T follicular helper cell (primary cell): ENCODE results near the gene PAPPA.

Source experiments
- DNase-seq: peaks from one replicate; pipeline ENCODE4 v3.0.0-alpha.2; 2020; ENCODE audit warnings: low read depth

The PAPPA gene

DNA sequence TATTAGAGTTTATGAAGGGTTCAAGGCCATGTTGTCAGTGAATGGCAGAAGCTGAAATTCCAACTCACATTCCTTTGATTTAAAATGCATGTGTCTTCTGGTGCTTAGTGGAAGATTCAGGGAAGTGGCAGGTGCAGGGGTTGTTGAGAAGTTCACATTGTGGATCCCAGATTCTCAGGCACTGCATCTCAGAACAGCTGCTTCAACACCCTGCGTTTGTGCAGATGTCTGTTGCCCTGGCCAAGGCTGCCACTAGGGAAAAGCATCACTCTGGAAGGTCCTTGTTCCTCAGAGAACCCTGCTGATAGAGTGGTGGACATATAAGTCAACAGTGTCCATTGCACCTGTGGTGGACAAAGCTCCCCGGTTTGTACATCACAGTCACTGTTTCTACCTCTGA lies 162.7 kb downstream of the PAPPA start:
- no peak for DNase-seq

- DNase-seq: no peak
Measured at GRCh38 chr9:116317503-116317902, 163.9 kb downstream of the PAPPA start.

GRCh38 chr9:116318468-116319374 lies 165.1 kb downstream of the PAPPA start:
- no peak for DNase-seq

DNA sequence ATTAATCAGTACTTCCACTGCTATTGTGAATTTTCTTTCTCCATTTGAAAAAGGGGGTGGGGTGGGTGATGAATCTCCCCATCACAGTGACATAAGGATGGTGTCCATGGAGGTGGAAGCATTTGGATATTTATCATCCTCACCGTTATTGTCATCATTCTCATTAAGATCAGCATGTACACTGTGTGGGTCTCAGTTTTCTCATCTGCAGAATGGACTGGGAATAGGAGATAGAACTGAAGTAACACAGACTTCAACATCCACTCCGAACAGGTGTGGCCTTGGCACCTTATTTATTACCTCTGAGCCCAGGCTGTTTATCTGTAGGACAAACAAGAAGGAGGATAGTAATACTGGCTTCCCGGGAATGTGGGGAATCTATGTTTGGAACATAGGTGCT lies 165.9 kb downstream of the PAPPA start:
- no peak for DNase-seq

- no peak for DNase-seq
Measured at GRCh38 chr9:116320290-116320689, 166.7 kb downstream of the PAPPA start.

- DNase-seq: no peak
Measured at GRCh38 chr9:116322521-116322920, 168.9 kb downstream of the PAPPA start.

GRCh38 chr9:116323012-116323411 lies 169.4 kb downstream of the PAPPA start:
- no peak for DNase-seq

DNA sequence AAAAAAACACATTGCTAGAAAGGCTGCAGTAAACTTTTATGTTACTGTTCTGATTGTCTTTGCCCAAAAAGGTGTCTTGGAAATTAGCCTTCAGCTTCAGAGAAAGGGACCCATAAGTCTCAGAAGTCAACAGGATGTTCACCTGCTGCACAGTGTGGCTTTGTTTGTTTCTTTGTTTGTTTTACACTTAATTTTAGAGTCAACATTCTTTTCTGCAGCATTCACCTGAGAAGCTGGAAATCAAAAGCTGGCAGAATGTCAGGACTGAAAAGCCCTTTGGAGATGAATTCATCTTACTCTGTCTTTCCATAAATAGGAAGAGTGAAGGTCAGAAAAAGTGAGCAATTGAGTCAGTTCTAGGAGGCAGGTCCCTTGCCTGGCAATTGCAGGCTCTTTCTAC lies 170.0 kb downstream of the PAPPA start:
- DNase-seq: no peak

DNA sequence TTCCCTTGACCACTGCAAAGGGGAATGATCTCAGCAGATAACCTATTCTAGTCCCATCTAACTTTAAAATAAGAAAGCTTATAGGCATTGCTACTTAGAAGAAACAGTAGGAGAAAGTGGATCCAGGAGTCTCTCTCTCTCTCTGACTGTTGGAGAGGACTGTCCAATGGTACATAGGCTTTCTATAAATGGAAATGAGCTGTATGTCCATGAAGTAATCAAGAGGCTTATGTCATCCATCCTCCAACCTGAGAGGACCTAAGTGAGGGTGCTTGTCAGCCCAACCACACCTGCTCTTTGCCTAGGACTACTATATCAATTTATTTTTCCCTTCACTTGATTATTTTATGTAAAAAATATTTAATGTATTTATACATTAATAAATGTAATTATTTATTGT lies 172.3 kb downstream of the PAPPA start:
- DNase-seq: no peak

- DNase-seq: no peak
Measured at GRCh38 chr9:116327701-116328405, 174.3 kb downstream of the PAPPA start.

GRCh38 chr9:116329470-116329869 lies 175.9 kb downstream of the PAPPA start:
- DNase-seq: no peak

DNA sequence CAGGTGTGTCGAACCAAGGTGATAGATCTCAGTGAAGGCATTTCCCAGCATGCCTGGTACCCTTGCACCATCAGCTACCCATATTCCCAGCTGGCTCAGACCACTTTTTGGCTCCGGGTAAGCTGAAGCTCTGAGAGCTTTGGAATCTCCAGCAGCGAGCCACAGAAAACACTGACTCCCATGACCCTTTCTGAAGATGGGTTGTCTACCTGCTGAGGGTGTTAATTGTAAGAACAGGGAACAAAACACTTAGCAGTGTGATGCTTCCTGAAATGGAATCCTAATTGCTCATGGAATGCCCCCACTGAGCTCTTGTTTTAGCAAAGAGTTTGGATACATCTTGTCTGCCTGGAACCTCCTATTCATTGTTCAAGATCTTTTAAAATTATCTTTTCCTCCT lies 177.7 kb downstream of the PAPPA start:
- no peak for DNase-seq

DNA sequence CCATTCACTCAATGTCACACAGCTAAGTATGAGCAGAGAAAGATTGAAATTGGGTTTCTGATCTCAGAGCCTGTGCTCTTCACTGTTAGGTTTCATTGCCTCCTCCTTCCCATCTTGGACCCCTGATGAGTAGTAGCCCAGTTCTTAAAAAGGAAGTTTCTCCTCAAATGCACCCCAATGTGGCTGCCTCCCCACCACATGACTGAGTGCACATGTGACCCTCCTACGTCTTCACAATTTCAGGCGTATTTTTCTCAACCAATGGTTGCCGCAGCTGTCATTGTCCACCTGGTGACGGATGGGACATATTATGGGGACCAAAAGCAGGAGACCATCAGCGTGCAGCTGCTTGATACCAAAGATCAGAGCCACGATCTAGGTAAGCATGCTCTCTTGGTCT lies 178.5 kb downstream of the PAPPA start:
- no peak for DNase-seq

GRCh38 chr9:116333254-116333653 lies 179.7 kb downstream of the PAPPA start:
- DNase-seq: no peak

- DNase-seq: no peak
Measured at GRCh38 chr9:116334546-116335150, 181.1 kb downstream of the PAPPA start.

DNA sequence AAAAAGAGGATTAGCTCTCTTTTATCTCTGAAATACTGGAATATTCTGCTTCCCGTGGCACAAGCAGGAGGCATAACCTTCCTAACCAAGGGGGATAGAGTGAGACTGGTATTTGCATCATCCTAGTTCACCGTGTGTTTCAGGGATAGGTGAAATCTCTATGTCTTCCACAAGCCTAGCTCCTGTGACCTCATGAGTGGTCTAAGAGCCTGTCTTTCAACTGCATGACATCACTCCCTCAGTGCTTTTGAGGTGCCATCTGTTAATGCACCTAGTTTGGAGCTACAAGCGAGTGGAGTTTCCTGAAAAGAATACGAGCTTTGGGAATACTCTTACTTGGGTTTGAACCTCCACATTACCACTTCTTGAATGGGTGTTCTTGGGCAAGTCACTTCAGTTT lies 181.8 kb downstream of the PAPPA start:
- DNase-seq: no peak

DNA sequence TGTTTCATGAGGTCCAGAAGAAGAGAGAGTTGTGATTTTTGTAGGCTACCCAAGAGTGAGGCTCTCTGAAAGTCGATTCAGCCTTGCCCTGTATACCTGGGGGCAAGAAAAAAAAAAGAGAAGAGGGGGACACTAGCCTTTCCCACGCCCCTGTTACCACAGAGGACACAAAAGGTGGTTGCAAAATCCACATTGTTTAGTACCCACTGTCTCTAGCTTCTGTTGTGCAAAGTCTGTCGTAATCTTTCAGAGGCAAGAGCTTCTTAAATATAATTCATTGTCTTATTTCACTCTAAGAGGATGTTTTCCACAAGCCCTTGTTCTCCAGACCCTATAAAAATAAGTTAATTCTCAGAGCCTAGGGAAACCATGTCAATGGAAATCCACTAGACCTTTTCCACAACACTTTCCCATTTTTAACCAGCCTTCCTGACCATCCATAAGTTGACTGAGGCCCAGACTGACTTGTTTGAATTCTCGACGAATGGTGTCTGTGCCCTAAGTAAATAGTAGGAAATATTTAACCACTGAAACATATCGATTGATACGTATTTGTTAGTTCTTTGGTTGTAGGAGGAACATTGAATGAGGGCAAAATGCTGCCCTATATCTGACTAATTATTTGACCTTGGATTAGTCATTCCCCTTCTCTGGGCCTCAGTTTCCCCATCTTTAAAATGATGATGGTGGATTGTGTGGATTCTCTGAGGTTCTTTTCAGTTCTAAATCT lies 182.7 kb downstream of the PAPPA start:
- DNase-seq: no peak

DNA sequence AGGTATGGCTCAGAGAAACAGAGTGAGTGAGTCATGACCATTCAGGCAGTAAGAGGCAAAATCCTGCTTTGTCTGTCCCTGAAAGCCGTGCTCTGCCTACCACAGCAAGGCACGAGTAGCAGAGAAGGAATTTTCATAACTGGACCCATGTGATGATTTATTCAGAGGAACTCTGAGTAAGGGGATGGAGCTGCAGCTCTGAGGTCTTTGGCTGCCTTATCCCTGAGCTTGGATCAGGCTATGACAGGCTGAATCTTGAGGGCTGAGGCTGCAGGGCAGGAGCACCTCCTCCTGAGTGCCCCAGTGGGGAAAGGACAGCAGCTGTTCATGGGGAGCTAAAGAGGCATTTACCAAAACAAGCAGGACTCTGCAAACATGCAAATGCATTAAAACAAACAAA lies 183.4 kb downstream of the PAPPA start:
- no peak for DNase-seq

- no peak for DNase-seq
Measured at GRCh38 chr9:116340270-116340669, 186.7 kb downstream of the PAPPA start.

DNA sequence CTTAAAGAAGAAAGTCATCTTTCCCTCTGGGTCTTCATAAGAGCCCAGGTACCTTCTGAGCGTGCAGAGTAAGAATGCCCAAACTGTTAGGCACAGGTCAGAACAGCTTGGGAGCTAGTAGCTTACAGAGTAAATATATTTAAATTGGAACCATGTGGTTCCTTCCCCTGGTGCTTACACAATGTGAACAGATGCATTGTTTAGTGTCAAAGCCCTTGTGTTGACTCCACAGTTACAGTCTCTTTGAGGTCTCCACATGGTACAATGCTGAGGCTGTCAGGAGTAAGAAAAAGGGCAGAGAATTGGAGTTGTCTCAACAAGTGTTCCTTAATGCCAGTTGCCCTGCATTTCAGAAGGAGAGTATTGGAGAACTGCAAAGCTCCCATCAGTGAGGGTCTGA lies 188.5 kb downstream of the PAPPA start:
- no peak for DNase-seq

DNA sequence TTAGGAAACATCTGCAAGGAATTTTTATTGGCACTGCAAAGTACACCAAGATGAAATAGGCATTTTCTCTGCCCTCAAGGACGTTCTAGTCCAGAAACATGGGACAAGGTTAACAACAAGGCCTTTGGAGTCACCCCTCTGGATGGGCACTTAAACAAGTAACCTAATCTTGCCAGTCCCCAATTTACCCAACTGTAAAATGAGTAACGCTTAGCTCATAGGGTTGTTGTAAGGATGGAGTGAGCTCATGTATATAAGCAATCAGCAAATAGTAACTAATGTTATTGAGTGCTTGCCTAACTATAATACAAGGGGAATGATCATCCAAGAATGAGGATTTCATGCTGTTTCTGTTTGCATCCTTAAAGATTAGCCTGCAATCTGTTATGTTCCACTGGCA lies 189.3 kb downstream of the PAPPA start:
- no peak for DNase-seq

- DNase-seq: no peak
Measured at GRCh38 chr9:116344416-116344815, 190.8 kb downstream of the PAPPA start.
